Lung (tissue), 12 donors: ENCODE data around the gene CDRT15. TPM values are rescaled to one million over a fixed set of nuclear protein-coding genes. Genes with fewer than 3 reads are reported as not detected.
"Not testable (repeated sequence)": the region's sequence is repeated elsewhere in the genome, so short reads cannot be mapped to it uniquely, and the experiment has no call there.

Source experiments
- ATAC-seq: fragments of 200-7000 bp; cut with Tn5 transposase; one replicate; pipeline ENCODE4 v1.9.1; 2020; ENCODE audit warnings: moderate number of reproducible peaks; ENCODE audit not compliant: insufficient read depth, low FRiP score
- DNase-seq, 3 donors: peaks; one replicate each; pipeline ENCODE4 v3.0.0-alpha.2; 2013 to 2017
- H3K27ac ChIP-seq, 2 donors: one replicate each; pipeline ENCODE4 v1.5.1; 2013; ENCODE audit warnings: mild to moderate bottlenecking in 2 of 2, moderate library complexity in 2 of 2, control low read depth in 1 of 2, inconsistent platforms in 1 of 2, low read depth in 1 of 2, low read length in 1 of 2
- H3K27me3 ChIP-seq, 3 donors: one replicate each; pipeline ENCODE4 v1.5.1; 2013; ENCODE audit warnings: low read length in 2 of 3; ENCODE audit not compliant: control insufficient read depth in 3 of 3, insufficient read depth in 3 of 3
- H3K36me3 ChIP-seq, 4 donors: one replicate each; pipeline ENCODE4 v1.5.1; 2013; ENCODE audit warnings: low read length in 4 of 4, mild to moderate bottlenecking in 1 of 4, moderate library complexity in 1 of 4; ENCODE audit not compliant: control insufficient read depth in 4 of 4, insufficient read depth in 4 of 4
- H3K4me1 ChIP-seq, 5 donors: one replicate each; pipeline ENCODE4 v1.5.1; 2013; ENCODE audit warnings: low read length in 5 of 5, mild to moderate bottlenecking in 2 of 5, moderate library complexity in 1 of 5; ENCODE audit not compliant: control insufficient read depth in 5 of 5, insufficient read depth in 5 of 5
- H3K4me3 ChIP-seq: one replicate; pipeline ENCODE4 v1.5.1; 2013; ENCODE audit warnings: mild to moderate bottlenecking, control low read depth, moderate library complexity
- H3K9ac ChIP-seq, 2 donors: one replicate each; pipeline ENCODE4 v1.5.1; 2013; ENCODE audit warnings: low read length in 2 of 2, control low read depth in 1 of 2; ENCODE audit not compliant: insufficient read depth in 1 of 2
- H3K9me3 ChIP-seq, 4 donors: one replicate each; pipeline ENCODE4 v1.5.1; 2013; ENCODE audit warnings: low read length in 3 of 4, mild to moderate bottlenecking in 1 of 4, moderate library complexity in 1 of 4; ENCODE audit not compliant: control insufficient read depth in 4 of 4, insufficient read depth in 3 of 4
- CTCF ChIP-seq: IDR thresholded peaks from 2 replicates; pipeline ENCODE4 v1.5.1; 2012; ENCODE audit warnings: mild to moderate bottlenecking; ENCODE audit errors: control extremely low read depth, extremely low read depth
- WGBS, 2 donors: extraction: QIAGEN DNeasy Blood & Tissue Kit; methylation state at CpG; one replicate each; pipeline ENCODE4 v1.1.7; 2013; 5-methylcytosine and 5-hydroxymethylcytosine counted together
- polyA plus RNA-seq, 2 donors: library from polyadenylated mRNA; stranded (reverse); fragments of 200-250 nt; gene quantifications; one replicate each; pipeline ENCODE4 v1.2.1, GENCODE V29; 2013
- total RNA-seq, 2 donors: library from RNA; depleted of rRNA in 1 of 2; stranded (reverse); fragments of >200 nt in 1 of 2; gene quantifications; one replicate each; pipeline ENCODE4 v1.2.1, GENCODE V29; 2014 to 2021
- donor health status: control.
- donor health status: control.
- donor health status: Bipolar disorder and iron deficiency.
- donor health status: healthy.
- donor health status: DM: yes; HTN: yes; CAD: no.

Gene CDRT15
- total and polyA plus RNA-seq, 4 donors: not detected

- ATAC-seq (no peak), DNase-seq (no peak)
- Histone ChIP-seq H3K4me1 (peaks cover 7 to 22% (median 11%) of the 10 kb centered on the region in 5 donors), H3K27me3 (no peaks in the 10 kb centered on the region), H3K9me3 (no peaks in the 10 kb centered on the region), H3K27ac (no peak overlapping the region), H3K36me3 (no peaks in the 10 kb centered on the region), H3K9ac (no peak overlapping the region), H3K4me3 (no peak overlapping the region)
- 81 to 82% methylated on average over 4 of the region's 4 CpGs for WGBS, 2 donors
- no peak for TF ChIP-seq CTCF
Observed at GRCh38 chr17:14196377-14196997, 40.2 kb downstream of the CDRT15 start.

- ATAC-seq, H3K4me3 ChIP-seq, H3K27me3 ChIP-seq, DNase-seq, H3K27ac ChIP-seq, H3K4me1 ChIP-seq, H3K9me3 ChIP-seq, H3K9ac ChIP-seq, H3K36me3 ChIP-seq: not testable (repeated sequence)
- 40 to 75% methylated on average over 11 to 12 of the region's 13 CpGs for WGBS, 2 donors
Observed at GRCh38 chr17:14192636-14193344, 43.9 kb downstream of the CDRT15 start.

DNA sequence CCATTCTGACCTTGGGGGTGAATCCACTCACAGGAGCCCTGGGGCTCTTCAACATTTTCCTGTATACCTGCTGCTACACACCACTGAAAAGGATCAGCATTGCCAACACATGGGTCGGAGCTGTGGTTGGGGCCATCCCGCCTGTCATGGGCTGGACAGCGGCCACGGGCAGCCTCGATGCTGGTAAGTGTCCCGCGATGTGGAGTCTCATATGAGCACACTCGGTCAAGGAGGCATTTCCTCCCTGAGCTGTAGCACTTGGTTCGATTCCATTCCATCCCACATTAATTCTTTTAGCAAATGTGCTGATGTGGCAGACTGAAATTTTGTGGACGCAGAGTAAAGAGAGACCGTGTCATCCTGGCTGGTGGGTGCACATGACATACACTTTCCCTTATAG is 44.6 kb downstream of the CDRT15 start:
- DNase-seq, H3K36me3 ChIP-seq, H3K4me3 ChIP-seq, ATAC-seq, H3K9me3 ChIP-seq, H3K27me3 ChIP-seq, H3K4me1 ChIP-seq, H3K27ac ChIP-seq, H3K9ac ChIP-seq: not testable (repeated sequence)
- 81 to 83% methylated on average over 10 to 11 of the region's 11 CpGs for WGBS, 2 donors

DNA sequence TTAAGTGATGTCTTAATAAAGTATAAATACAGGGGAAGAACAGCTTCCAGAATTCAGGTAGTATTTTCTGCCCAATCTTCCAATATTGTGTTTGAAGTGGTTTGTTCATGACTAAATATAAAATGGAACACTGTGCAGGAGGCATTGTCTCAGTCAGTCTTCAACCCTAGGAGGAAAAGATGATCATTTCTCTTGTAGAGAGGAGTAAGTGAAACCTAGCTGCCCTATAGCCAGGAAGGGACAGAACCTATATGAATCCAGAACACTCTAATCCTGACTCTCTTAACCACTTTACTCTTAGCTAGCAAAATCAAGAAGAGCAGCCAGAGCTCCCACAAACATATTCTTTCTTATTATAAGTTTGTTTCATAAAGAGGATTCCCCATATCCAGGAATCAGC is 45.2 kb downstream of the CDRT15 start:
- H3K27me3 ChIP-seq, H3K4me1 ChIP-seq, H3K9ac ChIP-seq, ATAC-seq, H3K9me3 ChIP-seq, H3K27ac ChIP-seq, H3K36me3 ChIP-seq, H3K4me3 ChIP-seq, DNase-seq: not testable (repeated sequence)

GRCh38 chr17:14190774-14191173 is 45.9 kb downstream of the CDRT15 start:
- not testable (repeated sequence) for H3K9ac ChIP-seq, H3K27ac ChIP-seq, DNase-seq, H3K27me3 ChIP-seq, H3K9me3 ChIP-seq, H3K36me3 ChIP-seq, ATAC-seq, H3K4me3 ChIP-seq, H3K4me1 ChIP-seq
- 67 to 75% methylated on average over 1 of the region's 1 CpG for WGBS, 2 donors

GRCh38 chr17:14186443-14186842 is 50.2 kb downstream of the CDRT15 start:
- not testable (repeated sequence) for H3K27ac ChIP-seq, ATAC-seq, H3K4me1 ChIP-seq, H3K27me3 ChIP-seq, H3K4me3 ChIP-seq, H3K9ac ChIP-seq, DNase-seq, H3K36me3 ChIP-seq, H3K9me3 ChIP-seq
- WGBS, 2 donors: 96 to 100% methylated on average over 2 of the region's 4 CpGs
